Psoas muscle (tissue), 8 donors: Measurements from ENCODE around the gene WDR93. TPM values are rescaled to one million over a fixed set of nuclear protein-coding genes. Genes with fewer than 3 reads are reported as not detected.

Source experiments
- ATAC-seq, 4 donors: fragments of 200-7000 bp; cut with Tn5 transposase; one replicate each; pipeline ENCODE4 v1.9.1; 2020; ENCODE audit warnings: moderate library complexity in 3 of 4, mild to moderate bottlenecking in 2 of 4
- DNase-seq, 2 donors: peaks; one replicate each; pipeline ENCODE4 v3.0.0-alpha.2; 2020
- H3K27ac ChIP-seq: fragments of 200-600 bp; one replicate; pipeline ENCODE4 v1.8.0; 2022
- H3K27me3 ChIP-seq, 3 donors: fragments of 200-600 bp in 1 of 3; one replicate each; pipeline versions ENCODE4 v1.6.1 to v1.8.0; 2013 to 2022; ENCODE audit warnings: low read length in 2 of 3, mild to moderate bottlenecking in 2 of 3, moderate library complexity in 1 of 3; ENCODE audit not compliant: insufficient read depth in 3 of 3
- H3K36me3 ChIP-seq, 2 donors: fragments of 200-600 bp in 1 of 2; one replicate each; pipeline versions ENCODE4 v1.6.1 to v1.8.0; 2013 to 2022; ENCODE audit warnings: low read depth in 1 of 2, mild to moderate bottlenecking in 1 of 2, moderate library complexity in 1 of 2; ENCODE audit not compliant: insufficient read depth in 1 of 2
- H3K4me1 ChIP-seq: fragments of 200-600 bp; one replicate; pipeline ENCODE4 v1.8.0; 2022
- H3K4me3 ChIP-seq: fragments of 200-600 bp; one replicate; pipeline ENCODE4 v1.8.0; 2022; ENCODE audit warnings: mild to moderate bottlenecking
- H3K9me3 ChIP-seq: fragments of 200-600 bp; one replicate; pipeline ENCODE4 v1.8.0; 2022
- CTCF ChIP-seq: fragments of 200-600 bp; IDR thresholded peaks from one replicate; pipeline ENCODE4 v1.8.0; 2022; ENCODE audit warnings: antibody characterized with exemption
- WGBS, 3 donors: extraction: QIAGEN DNeasy Blood & Tissue Kit; methylation state at CpG; one replicate each; pipeline versions ENCODE4 v1.1.6 to v1.1.7; 2013; 5-methylcytosine and 5-hydroxymethylcytosine counted together
- intact Hi-C, 2 donors: fragments of 100-400 bp; cut with DNase I; formaldehyde crosslinking; loops; one replicate each; pipeline versions ENCODE4 v1.11.0 to v1.14.2; 2022
- polyA plus RNA-seq, 3 donors: library from polyadenylated mRNA; stranded (reverse); fragments of 200-250 nt; gene quantifications; one replicate each; pipeline ENCODE4 v1.2.3, GENCODE V29; 2013
- total RNA-seq, 4 donors: library from RNA; stranded (reverse); fragmentation: NEBNext Ultra II Directional in 2 of 4; extraction: Animal tissue kit (Norgen Biotek cat#: 25700) in 2 of 4; gene quantifications; one replicate each; pipeline versions ENCODE4 v1.2.1 to v1.2.4, GENCODE V29; 2021 to 2023
- donor health status: healthy with polysubstance abuse.
- donor health status: DM: no; HTN: no; CAD: no; lungs with moderate emphysema.
- donor health status: Bipolar disorder and iron deficiency.
- donor health status: healthy.
- donor health status: DM: yes; HTN: yes; CAD: no.
- donor health status: DM: no; HTN: no; CAD: no.
- donor health status: DM: no; HTN: no; CAD: no.
- donor health status: DM: yes; HTN: yes; CAD: no.

WDR93 gene
- total and polyA plus RNA-seq, 7 donors, result 0.03 TPM; not detected in 6

GRCh38 chr15:89746386-89746780 is 55.8 kb downstream of the WDR93 start:
- no peak for DNase-seq
- no peak for ATAC-seq
- Histone ChIP-seq H3K4me1 (peaks cover 6% of the 10 kb centered on the region), H3K9me3 (no peaks in the 10 kb centered on the region), H3K27ac (no peak overlapping the region), H3K27me3 (peaks cover 0 to 3% (median 0%) of the 10 kb centered on the region in 3 donors), H3K36me3 (no peaks in the 10 kb centered on the region), H3K4me3 (no peak overlapping the region)
- TF ChIP-seq CTCF, result no peak
- WGBS, 3 donors, result 74 to 84% (median 83%) methylated on average over 9 of the region's 9 CpGs
- intact Hi-C loops, result loop anchor here (10.0 kb wide), 2 partner anchors 348 to 478 kb away; no protein-coding TSS in a partner anchor

- Histone ChIP-seq H3K27ac (no peak overlapping the region), H3K4me3 (no peak overlapping the region), H3K9me3 (no peaks in the 10 kb centered on the region), H3K27me3 (peaks cover 0 to 3% (median 0%) of the 10 kb centered on the region in 3 donors), H3K4me1 (peaks cover 6% of the 10 kb centered on the region), H3K36me3 (no peaks in the 10 kb centered on the region)
- DNase-seq (no peak), ATAC-seq (no peak)
- intact Hi-C loops, result loop anchor here (10.0 kb wide), 2 partner anchors 347 to 477 kb away; no protein-coding TSS in a partner anchor
- 57 to 61% (median 59%) methylated on average over 28 of the region's 28 CpGs for WGBS, 3 donors
- no peak for TF ChIP-seq CTCF
Measured at GRCh38 chr15:89747708-89748682, 57.4 kb downstream of the WDR93 start.

GRCh38 chr15:89749054-89749453 is 58.4 kb downstream of the WDR93 start:
- Histone ChIP-seq H3K27me3 (peaks cover 0 to 3% (median 0%) of the 10 kb centered on the region in 3 donors), H3K4me3 (no peak overlapping the region), H3K4me1 (peaks cover 6% of the 10 kb centered on the region), H3K36me3 (no peaks in the 10 kb centered on the region), H3K9me3 (no peaks in the 10 kb centered on the region), H3K27ac (no peak overlapping the region)
- DNase-seq, result no peak
- intact Hi-C loops, result loop anchor here (10.0 kb wide), 2 partner anchors 346 to 476 kb away; no protein-coding TSS in a partner anchor
- TF ChIP-seq CTCF, result no peak
- 83 to 90% (median 84%) methylated on average over 6 to 7 of the region's 7 CpGs for WGBS, 3 donors
- no peak for ATAC-seq

- intact Hi-C loops, result loop anchor here (10.0 kb wide), 2 partner anchors 345 to 475 kb away; no protein-coding TSS in a partner anchor
- peak overlapping the region; percentile 85 for H3K27ac ChIP-seq
- peak overlapping the region; percentile 82 for H3K4me3 ChIP-seq
- WGBS, 3 donors, result 69 to 73% (median 71%) methylated on average over 4 of the region's 4 CpGs
- no peaks in the 10 kb centered on the region for H3K36me3 ChIP-seq
- H3K9me3 ChIP-seq, result no peaks in the 10 kb centered on the region
- TF ChIP-seq CTCF, result no peak
- ATAC-seq, result no peak
- H3K4me1 ChIP-seq, result peaks cover 6% of the 10 kb centered on the region
- no peak for DNase-seq
- H3K27me3 ChIP-seq, result peaks cover 0 to 3% (median 0%) of the 10 kb centered on the region in 3 donors
Measured at GRCh38 chr15:89749526-89749925, 58.9 kb downstream of the WDR93 start.
